ENCODE results near the gene NDUFS8.

Gene NDUFS8

DNA sequence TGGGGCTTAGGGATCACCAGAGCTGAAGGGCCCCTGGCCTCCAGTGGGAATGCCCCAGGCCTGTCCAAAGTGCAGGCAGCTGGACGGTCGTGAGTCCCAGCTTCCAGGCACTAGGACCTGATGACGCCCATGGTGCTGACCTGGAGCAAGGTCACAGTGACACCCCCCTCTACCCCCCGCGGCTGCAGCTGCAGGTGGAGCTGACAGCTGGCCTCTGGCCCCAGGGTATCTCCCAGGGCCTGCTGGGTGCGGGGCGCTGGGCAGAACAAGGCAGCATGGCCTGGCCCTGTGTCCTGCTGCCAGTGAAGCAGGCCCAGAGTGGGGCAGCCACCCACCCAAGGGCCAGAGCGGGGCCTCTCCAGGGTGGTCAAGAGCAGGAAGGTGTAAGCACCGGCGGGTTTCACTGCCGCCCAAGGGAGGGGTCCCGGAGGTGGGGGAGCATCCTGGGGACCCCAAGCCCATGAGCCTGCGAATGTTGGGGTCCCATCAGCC, 7.8 kb downstream of the NDUFS8 start:
- no peak for DNase-seq

DNA sequence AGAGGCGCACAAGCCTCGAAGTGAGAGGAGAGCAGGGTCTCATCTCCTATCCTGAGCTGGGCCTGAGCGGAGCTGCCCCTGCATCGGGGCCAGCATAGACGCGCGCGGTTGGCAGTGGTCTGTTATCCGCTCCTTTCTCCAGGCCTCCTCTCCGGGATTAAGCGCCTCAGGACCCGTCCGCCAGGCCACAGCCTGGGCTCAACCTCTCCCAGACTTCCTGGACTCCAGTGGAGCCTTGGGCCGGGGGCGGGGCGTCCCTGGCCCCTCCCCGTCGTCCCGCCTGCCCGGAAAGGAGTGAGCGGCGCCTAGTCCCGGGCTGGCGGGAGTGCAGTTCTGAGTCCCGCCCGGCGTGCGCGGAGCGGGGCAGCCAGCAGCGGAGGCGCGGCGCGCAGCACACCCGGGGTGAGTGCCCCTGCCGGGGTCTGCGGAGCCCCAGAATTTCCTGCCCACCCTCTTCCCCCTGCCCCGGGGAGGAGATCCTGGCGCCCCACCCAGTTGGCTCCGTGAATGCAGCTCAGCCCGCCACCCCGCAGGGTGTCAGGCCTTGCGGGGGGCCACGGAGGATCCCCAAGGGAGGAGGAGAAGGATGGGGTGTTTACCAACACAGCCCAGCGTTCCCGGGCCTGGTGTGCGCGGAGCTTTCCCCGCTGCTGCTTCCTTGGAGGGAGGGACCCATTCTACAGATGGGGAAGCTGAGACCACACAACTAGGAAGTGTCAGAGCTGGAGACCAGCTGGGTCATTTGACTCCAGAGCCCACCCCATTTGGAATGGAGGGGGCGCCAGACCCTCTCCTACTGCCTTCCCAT, 8.4 kb downstream of the NDUFS8 start, which contains the start of gene TCIRG1:
TCIRG1 (plus strand) TSS at position 308 of the 808 bp plus-strand sequence. CDS start 2,247 bp downstream, outside the sequence.
- DNase-seq, result peak; percentile 56

GRCh38 chr11:68039526-68040086, 9.1 kb downstream of the NDUFS8 start:
- no peak for DNase-seq

DNA sequence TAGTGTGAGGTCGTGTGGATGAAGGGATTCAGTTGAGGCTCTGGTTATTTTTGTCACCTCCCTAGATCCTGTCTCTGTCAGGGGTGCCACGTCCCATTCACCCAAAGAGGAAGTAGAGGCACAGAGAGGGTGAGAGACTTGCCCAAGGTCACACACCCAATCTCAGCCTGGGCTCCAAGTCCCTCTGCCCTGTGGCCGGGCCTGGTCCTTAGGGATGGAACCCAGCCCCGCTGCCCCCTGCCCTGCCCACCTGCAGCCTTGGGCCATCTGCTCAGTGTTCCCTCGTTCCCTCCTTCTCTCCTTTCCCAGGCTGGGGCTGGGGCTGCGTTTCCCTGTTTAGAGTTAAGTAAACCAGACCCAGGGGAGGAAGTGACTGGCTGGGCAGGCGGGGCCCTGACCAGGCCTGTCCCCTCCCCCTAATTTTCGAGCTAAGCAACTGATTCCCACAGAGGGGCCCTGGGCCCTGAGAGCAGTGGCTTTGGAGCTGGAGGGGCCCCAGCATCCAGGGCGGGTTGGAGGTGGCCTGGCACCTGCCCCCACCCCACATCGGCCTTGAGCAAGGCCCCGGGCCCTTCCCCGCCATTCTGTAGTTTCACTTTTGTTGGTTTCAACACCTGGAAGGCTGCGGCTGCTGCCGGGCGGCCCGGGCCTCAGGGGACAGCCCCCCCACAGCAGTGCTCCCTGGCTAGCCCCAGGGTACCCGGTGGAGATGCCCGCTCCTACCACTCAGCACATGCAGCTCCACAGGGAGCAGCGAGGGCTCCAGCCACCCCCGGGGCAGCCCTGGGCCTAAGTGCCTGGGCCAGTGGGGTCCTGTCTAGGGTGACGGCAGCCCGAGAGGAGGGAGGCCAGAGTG, 9.8 kb downstream of the NDUFS8 start:
- peak; percentile 51 for DNase-seq

DNA sequence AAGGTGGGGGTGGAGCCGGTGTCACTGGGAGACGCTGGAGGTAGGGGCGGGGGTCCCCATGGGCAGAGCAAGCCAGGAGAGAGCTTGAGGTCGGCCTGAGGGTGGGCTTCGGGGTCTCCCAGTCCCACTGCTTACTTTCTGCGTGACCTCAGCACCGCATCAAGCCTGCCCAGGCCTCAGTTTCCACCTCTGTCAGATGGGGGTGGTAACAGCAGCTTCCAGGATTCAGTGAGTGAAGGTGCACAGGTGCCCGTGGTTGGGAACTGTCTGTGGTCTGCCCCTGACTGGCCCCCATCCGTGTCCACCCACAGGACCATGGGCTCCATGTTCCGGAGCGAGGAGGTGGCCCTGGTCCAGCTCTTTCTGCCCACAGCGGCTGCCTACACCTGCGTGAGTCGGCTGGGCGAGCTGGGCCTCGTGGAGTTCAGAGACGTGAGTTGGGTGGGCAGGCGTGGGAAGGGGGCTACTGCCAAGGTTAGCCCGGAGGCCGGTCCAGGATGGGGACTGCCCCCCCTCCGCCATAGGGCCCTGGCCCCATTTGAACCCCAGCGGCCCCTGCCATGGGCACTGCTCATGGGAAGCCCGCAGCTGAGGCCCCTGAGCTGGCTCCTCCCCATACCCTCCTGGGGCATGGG, 10.6 kb downstream of the NDUFS8 start:
- no peak for DNase-seq

DNA sequence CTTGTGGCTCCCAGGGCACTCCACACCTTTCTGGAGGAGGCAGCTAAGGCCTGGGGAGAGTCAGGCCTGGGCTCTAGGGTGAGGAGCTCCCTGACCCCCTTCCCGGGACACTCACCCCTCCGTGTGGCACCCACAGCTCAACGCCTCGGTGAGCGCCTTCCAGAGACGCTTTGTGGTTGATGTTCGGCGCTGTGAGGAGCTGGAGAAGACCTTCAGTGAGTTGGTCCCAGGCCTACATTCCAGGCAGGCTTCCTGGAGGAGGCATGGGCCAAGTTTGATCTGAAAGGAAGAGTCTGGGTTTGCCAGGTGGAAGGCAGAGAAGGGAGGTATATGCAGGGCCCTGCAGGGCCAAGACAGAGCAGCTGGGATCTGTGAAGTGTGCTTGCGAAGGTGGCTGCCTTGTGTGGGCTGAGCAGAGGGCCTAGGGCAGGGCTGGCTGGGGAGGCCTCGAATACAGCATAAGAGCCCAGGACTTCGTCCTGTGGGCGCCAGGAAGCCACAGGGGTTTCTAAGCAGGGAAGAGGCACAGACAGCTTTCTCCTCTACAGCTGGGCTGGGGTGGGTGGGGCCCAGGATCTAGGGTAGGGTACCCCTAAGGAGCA, 11.2 kb downstream of the NDUFS8 start:
- DNase-seq, result no peak

- DNase-seq, result no peak
Measured at GRCh38 chr11:68042219-68043028, 11.9 kb downstream of the NDUFS8 start.

- no peak for DNase-seq
Measured at GRCh38 chr11:68043029-68043348, 12.5 kb downstream of the NDUFS8 start.

DNA sequence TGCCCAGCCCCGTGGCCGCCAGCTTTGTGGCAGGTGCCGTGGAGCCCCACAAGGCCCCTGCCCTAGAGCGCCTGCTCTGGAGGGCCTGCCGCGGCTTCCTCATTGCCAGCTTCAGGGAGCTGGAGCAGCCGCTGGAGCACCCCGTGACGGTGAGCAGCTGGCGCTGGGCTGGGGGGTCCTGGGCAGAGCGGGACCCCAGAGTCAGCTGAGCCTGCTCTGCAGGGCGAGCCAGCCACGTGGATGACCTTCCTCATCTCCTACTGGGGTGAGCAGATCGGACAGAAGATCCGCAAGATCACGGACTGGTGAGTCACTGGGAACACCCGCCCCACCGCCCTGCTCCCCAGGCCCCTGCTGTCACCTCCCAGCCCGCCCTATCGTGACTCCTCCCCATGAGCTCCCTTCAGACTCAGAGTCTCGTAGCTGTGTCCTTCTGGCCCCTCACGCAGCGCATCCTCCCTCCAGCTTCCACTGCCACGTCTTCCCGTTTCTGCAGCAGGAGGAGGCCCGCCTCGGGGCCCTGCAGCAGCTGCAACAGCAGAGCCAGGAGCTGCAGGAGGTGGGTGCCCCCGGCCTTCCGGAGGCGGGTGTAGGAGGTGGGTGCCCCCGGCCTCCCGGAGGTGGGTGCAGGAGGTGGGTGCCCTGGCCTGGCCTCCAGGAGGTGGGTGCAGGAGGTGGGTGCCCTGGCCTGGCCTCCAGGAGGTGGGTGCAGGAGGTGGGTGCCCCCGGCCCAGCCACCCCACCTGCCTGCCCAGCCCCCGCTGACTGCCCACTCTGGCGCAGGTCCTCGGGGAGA, 13.1 kb downstream of the NDUFS8 start:
- DNase-seq, result no peak

DNA sequence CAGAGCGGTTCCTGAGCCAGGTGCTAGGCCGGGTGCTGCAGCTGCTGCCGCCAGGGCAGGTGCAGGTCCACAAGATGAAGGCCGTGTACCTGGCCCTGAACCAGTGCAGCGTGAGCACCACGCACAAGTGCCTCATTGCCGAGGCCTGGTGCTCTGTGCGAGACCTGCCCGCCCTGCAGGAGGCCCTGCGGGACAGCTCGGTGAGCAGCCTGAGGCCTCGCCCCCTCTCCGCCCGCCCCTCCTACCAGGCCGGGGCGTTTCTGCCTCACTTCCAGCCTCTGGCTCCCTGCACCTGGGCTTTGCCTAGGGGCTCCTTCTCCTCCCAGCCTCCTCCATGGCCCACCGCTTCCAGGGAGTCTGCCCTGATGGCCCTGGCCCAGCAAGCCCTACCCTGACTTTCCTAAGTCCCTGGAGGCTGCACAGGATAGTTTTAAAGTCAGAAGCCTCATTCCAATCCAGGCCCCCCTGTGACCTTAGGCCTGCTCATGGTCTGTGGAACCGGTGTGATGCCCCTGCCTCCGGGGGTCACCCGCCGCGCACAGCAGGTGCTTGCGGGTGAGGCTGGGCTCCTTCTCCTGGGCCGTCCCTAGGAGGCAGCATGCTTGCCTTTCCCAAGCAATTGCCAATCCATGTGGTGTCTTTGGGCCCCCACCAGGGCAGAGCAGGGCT, 13.8 kb downstream of the NDUFS8 start:
- DNase-seq, result no peak

- DNase-seq, result no peak
Measured at GRCh38 chr11:68044898-68045351, 14.4 kb downstream of the NDUFS8 start.

DNA sequence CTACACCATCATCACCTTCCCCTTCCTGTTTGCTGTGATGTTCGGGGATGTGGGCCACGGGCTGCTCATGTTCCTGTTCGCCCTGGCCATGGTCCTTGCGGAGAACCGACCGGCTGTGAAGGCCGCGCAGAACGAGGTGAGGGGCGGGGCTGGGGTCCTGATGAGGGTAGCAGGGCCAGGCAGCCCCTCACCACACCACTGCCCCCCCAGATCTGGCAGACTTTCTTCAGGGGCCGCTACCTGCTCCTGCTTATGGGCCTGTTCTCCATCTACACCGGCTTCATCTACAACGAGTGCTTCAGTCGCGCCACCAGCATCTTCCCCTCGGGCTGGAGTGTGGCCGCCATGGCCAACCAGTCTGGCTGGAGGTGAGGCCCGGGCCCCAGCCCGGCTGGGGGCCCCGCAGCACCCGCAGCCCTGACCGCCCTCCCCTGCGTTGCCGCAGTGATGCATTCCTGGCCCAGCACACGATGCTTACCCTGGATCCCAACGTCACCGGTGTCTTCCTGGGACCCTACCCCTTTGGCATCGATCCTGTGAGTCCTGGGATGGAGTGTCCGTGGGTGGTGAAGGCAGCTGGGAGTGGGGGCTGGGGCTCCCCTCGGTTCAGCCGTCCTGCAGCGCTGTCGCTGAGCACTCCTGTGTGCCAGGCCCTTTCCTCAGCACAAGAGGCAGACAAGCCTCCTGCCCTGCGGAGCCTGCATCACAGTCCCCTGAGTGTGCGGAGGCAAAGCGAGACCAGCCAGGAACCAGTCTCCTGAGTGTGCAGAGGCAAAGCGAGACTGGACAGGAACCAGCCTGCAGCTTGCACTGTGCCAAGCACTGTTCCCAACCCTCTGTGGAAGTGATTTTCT, 17.2 kb downstream of the NDUFS8 start:
- no peak for DNase-seq

DNA sequence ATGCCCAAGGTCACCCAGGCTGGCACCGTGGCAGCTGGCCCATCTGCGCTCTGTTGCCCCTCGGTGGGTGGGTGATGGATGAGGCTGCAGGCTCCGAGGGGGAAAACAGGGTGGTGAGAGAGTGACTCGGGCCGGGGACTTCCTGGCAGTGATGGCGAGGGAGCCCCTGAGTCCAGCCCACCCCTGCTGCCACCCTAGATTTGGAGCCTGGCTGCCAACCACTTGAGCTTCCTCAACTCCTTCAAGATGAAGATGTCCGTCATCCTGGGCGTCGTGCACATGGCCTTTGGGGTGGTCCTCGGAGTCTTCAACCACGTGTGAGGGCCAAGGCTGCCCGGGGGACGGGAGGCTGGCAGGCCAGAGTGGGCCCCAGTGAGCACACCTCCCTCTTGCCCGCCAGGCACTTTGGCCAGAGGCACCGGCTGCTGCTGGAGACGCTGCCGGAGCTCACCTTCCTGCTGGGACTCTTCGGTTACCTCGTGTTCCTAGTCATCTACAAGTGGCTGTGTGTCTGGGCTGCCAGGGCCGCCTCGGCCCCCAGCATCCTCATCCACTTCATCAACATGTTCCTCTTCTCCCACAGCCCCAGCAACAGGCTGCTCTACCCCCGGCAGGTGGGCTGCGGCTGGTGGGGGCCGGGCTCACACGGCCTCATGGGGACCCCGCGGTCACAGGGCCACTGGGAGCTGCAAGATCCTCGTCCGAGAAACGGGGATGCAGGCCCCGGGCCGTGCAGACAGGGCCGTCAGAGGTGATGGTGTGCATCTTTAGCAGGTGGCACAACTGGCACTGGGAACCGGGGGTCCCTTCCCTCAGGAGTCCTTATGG, 18.4 kb downstream of the NDUFS8 start:
- DNase-seq, result no peak

DNA sequence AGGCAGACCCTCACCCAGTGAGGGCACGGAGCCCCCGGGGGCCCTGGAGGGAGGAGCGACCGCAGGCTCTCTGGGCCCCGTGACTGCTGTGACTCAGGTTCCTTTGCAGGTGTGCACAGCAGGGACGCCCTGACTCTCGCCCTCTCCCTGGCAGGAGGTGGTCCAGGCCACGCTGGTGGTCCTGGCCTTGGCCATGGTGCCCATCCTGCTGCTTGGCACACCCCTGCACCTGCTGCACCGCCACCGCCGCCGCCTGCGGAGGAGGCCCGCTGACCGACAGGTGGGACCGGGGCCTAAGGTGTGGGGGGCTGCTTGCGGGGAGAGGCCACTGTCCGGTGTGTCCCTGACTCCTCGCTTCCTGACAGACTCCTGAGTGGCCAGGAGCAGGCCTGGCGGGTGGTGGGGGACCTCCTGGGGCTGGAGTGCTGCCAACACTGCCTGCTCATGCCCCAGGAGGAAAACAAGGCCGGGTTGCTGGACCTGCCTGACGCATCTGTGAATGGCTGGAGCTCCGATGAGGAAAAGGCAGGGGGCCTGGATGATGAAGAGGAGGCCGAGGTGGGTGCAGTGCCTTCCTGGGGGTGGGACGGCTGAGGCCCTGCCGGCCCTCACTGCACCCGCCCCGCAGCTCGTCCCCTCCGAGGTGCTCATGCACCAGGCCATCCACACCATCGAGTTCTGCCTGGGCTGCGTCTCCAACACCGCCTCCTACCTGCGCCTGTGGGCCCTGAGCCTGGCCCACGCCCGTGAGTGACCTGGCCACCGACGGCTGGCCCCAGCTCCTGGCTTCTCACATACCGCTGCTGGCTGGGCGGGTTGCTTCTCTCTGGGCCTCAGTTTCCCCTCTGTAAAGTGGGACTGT, 19.3 kb downstream of the NDUFS8 start:
- no peak for DNase-seq

DNA sequence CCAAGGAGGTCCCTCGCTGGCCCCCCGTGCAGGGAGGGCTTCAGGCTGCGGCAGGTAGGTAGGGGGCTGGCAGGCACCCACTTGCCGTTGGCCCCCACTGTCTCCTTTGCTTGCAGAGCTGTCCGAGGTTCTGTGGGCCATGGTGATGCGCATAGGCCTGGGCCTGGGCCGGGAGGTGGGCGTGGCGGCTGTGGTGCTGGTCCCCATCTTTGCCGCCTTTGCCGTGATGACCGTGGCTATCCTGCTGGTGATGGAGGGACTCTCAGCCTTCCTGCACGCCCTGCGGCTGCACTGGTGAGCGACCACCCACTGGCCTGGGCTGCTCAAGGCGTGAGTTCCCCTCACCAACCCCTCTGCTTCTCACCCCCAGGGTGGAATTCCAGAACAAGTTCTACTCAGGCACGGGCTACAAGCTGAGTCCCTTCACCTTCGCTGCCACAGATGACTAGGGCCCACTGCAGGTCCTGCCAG, 19.9 kb downstream of the NDUFS8 start:
- no peak for DNase-seq

DNA sequence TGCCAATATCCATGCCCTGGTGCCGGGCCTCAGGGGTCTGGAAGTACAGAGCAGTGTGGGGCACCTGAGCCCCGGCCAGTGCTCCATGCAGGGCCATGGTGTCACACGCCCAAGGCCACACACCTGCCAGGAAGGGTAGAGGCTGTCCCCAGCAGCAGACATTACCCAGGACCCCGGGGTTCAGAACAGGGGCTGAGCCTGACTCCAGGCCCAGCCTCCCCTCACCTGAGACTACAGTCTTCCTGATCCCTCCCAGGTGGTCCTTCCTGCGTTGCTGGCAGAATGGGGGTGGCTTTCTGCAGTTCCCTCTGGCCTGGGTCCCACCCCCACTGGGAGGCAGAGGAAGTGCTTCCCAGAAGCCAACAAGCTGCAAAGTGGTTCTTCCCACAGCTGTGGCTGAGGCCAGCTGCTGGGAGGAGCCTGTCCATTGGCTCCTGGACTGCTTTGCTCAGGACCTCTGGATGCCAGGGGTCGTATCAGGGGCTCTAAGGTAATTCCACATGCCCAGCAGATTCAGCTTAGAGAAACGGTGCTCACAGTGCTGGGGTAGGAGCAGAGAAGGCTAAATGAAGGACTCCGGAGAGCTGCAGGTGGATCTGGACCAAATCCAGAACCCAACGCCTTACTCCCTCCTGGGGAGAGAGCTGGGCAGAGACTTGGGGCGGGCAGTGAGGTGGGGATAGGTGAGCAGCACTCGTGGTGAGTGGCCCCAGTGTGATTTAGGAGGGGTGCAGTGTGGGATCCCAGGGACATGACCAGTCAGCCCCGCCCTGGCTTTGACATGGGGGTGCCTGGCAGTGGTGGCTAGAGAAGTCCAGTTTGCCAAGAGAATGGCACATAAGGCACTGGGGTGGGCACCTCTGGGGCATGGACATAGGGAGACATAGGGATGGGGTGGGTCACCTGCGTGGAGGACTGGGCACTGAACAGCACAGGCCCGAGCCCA, 21.0 kb downstream of the NDUFS8 start:
- no peak for DNase-seq

Measured in activated naive CD4-positive, alpha-beta T cell treated with anti-CD3 and anti-CD28 coated beads, Interleukin-2, amount 50 U/mL, for 16 hours (primary cell).